A549 (cell line): ENCODE measurements around the gene ADGRF5. TPM values are rescaled to one million over a fixed set of nuclear protein-coding genes. Genes with fewer than 3 reads are reported as not detected.

Source experiments
- ATAC-seq, 2 experiments: fragments of 200-7000 bp in 1 of 2; fragments of >200 bp in 1 of 2; cut with Nextera tagmentation in 1 of 2; cut with Tn5 transposase in 1 of 2; 3 replicates each; pipeline versions ENCODE4 v1.8.0 to v1.9.1; 2018 to 2020; ENCODE audit warnings: mild to moderate bottlenecking in 1 of 2, moderate library complexity in 1 of 2
- CTCF ChIA-PET: fragments of 300-600 bp; sonication (Branson Sonifier 250); formaldehyde crosslinking; extraction: SDS; loops from one replicate; lab custom pipeline; 2021; ENCODE audit warnings: antibody characterized with exemption, inconsistent platforms; lab: Yijun Ruan, JAX
- POLR2A ChIA-PET: fragments of 350-600 bp; formaldehyde crosslinking; extraction: SDS; loops from one replicate; lab custom pipeline; 2021; ENCODE audit warnings: antibody characterized with exemption, inconsistent platforms; lab: Yijun Ruan, JAX
- DNase-seq, 2 experiments: peaks; one replicate each; pipeline versions ENCODE4 v3.0.0 to v3.0.0-alpha.2; 2011 to 2016; ENCODE audit warnings: low read depth in 1 of 2, low spot score in 1 of 2
- FAIRE-seq: peaks from 2 replicates; lab custom pipeline; 2011; peaks lifted over from hg19 to GRCh38; lab: Jason Lieb, UNC
- H3K27ac ChIP-seq, 2 experiments: fragments of >200 bp; sonication (Bioruptor Twin); formaldehyde crosslinking; 3 replicates each; pipeline ENCODE4 v1.5.1; 2016 to 2017
- H3K4me1 ChIP-seq: fragments of >200 bp; sonication (Bioruptor Twin); formaldehyde crosslinking; 3 replicates; pipeline ENCODE4 v1.6.1; 2016
- H3K4me2 ChIP-seq: fragments of >200 bp; sonication (Bioruptor Twin); formaldehyde crosslinking; 3 replicates; pipeline ENCODE4 v1.6.1; 2016
- H3K4me3 ChIP-seq: fragments of >200 bp; sonication (Bioruptor Twin); formaldehyde crosslinking; 3 replicates; pipeline ENCODE4 v1.5.1; 2016
- H3K9me3 ChIP-seq: fragments of >200 bp; sonication (Bioruptor Twin); formaldehyde crosslinking; 3 replicates; pipeline ENCODE4 v1.6.1; 2016
- GATA3 ChIP-seq: IDR thresholded peaks from 2 replicates; pipeline ENCODE4 v1.6.1; 2012; ENCODE audit warnings: borderline replicate concordance
- JUN ChIP-seq, 2 experiments: fragments of >200 bp; sonication (Bioruptor Twin); formaldehyde crosslinking; IDR thresholded peaks; 2 replicates in 1 of 2; 3 replicates in 1 of 2; pipeline ENCODE4 v1.6.1; 2016 to 2017
- KDM1A ChIP-seq: fragments of 200-600 bp; sonication (generic); IDR thresholded peaks from 2 replicates; pipeline ENCODE4 v1.6.1; 2016; ENCODE audit warnings: low read depth, mild to moderate bottlenecking
- MAZ ChIP-seq: fragments of 150-350 bp; IDR thresholded peaks from 2 replicates; pipeline ENCODE4 v1.6.1; 2014; ENCODE audit warnings: antibody characterized with exemption, low read depth, low read length, borderline replicate concordance
- NFE2L2 ChIP-seq: fragments of 150-350 bp; conservative IDR thresholded peaks from 2 replicates; pipeline ENCODE4 v1.6.1; 2014; ENCODE audit warnings: low read length
- PBX3 ChIP-seq: IDR thresholded peaks from 2 replicates; pipeline ENCODE4 v1.6.1; 2012
- PHF8 ChIP-seq: fragments of 200-600 bp; sonication (generic); IDR thresholded peaks from 2 replicates; pipeline ENCODE4 v1.6.1; 2016; ENCODE audit warnings: low read depth, mild to moderate bottlenecking, antibody characterized with exemption, moderate library complexity, borderline replicate concordance
- POLR2AphosphoS2 ChIP-seq: conservative IDR thresholded peaks from 2 replicates; pipeline ENCODE4 v1.6.1; 2012; ENCODE audit warnings: low read length, improper control_type of control experiment, inconsistent platforms
- RARB ChIP-seq: fragments of 250-450 bp; sonication (Bioruptor Pico); IDR thresholded peaks from 2 replicates; pipeline ENCODE4 v1.8.0; 2021; ENCODE audit warnings: mild to moderate bottlenecking, moderate library complexity
- REST ChIP-seq: fragments of 200-600 bp; sonication (generic); IDR thresholded peaks from 2 replicates; pipeline ENCODE4 v1.6.1; 2016; ENCODE audit warnings: antibody characterized with exemption, mild to moderate bottlenecking, moderate library complexity
- RFX5 ChIP-seq: fragments of 450-650 bp; IDR thresholded peaks from 2 replicates; pipeline ENCODE4 v1.7.1; 2014; ENCODE audit warnings: antibody characterized with exemption, mild to moderate bottlenecking, moderate library complexity
- SREBF2 ChIP-seq: fragments of 450-650 bp; IDR thresholded peaks from 2 replicates; pipeline ENCODE4 v1.6.1; 2014; ENCODE audit warnings: mild to moderate bottlenecking, moderate library complexity
- ZC3H11A ChIP-seq: fragments of 450-650 bp; IDR thresholded peaks from 2 replicates; pipeline ENCODE4 v1.6.1; 2014; ENCODE audit warnings: antibody characterized with exemption, mild to moderate bottlenecking
- ZSCAN20 ChIP-seq: fragments of 250-450 bp; sonication (Bioruptor Pico); IDR thresholded peaks from 2 replicates; pipeline ENCODE4 v1.8.0; 2022; ENCODE audit warnings: mild to moderate bottlenecking, moderate library complexity
- WGBS: methylation state at CpG from one replicate; pipeline ENCODE4 v1.1.6; 2017; ENCODE audit errors: missing lambda C conversion rate; 5-methylcytosine and 5-hydroxymethylcytosine counted together
- polyA minus RNA-seq: library from RNA; depleted of rRNA, polyadenylated mRNA; stranded (reverse); fragments of >200 nt; gene quantifications from 2 replicates; pipeline ENCODE4 v1.2.3, GENCODE V29; 2011; rRNA and poly(A)+ RNA removed
- polyA plus RNA-seq, 4 experiments: library from polyadenylated mRNA; depleted of rRNA in 3 of 4; stranded (reverse); fragments of >200 nt; fragmentation: RNase III in 1 of 4; extraction: RNeasy Plus Mini Kit Qiagen cat#74134 plus additional on column Dnase treatment in 1 of 4; gene quantifications; 2 replicates in 3 of 4; 3 replicates in 1 of 4; pipeline ENCODE4 v1.2.3, GENCODE V29; 2011 to 2017
- TF ChIP-seq, protein P1 (sequence below): IDR thresholded peaks from 2 replicates; pipeline ENCODE4 v1.6.1; 2012; ENCODE audit warnings: low read depth, borderline replicate concordance
- TF ChIP-seq, protein P2 (sequence below): fragments of >200 bp; sonication (Bioruptor Twin); formaldehyde crosslinking; IDR thresholded peaks from 2 replicates; pipeline ENCODE4 v1.6.1; 2016

The ADGRF5 gene, protein sequence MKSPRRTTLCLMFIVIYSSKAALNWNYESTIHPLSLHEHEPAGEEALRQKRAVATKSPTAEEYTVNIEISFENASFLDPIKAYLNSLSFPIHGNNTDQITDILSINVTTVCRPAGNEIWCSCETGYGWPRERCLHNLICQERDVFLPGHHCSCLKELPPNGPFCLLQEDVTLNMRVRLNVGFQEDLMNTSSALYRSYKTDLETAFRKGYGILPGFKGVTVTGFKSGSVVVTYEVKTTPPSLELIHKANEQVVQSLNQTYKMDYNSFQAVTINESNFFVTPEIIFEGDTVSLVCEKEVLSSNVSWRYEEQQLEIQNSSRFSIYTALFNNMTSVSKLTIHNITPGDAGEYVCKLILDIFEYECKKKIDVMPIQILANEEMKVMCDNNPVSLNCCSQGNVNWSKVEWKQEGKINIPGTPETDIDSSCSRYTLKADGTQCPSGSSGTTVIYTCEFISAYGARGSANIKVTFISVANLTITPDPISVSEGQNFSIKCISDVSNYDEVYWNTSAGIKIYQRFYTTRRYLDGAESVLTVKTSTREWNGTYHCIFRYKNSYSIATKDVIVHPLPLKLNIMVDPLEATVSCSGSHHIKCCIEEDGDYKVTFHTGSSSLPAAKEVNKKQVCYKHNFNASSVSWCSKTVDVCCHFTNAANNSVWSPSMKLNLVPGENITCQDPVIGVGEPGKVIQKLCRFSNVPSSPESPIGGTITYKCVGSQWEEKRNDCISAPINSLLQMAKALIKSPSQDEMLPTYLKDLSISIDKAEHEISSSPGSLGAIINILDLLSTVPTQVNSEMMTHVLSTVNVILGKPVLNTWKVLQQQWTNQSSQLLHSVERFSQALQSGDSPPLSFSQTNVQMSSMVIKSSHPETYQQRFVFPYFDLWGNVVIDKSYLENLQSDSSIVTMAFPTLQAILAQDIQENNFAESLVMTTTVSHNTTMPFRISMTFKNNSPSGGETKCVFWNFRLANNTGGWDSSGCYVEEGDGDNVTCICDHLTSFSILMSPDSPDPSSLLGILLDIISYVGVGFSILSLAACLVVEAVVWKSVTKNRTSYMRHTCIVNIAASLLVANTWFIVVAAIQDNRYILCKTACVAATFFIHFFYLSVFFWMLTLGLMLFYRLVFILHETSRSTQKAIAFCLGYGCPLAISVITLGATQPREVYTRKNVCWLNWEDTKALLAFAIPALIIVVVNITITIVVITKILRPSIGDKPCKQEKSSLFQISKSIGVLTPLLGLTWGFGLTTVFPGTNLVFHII (N-terminal part only)
- not detected in 2 replicates for polyA plus RNA-seq (2011; rRNA removed)
- polyA plus RNA-seq (2012; cell fraction: cytosol; rRNA removed) = not detected in 2 replicates
- not detected in 2 replicates for polyA plus RNA-seq (2012; cell fraction: nucleus; rRNA removed)
- polyA plus RNA-seq (2017; fragmentation: RNase III; extraction: RNeasy Plus Mini Kit Qiagen cat#74134 plus additional on column Dnase treatment) = not detected in 3 replicates
- not detected in 2 replicates for polyA minus RNA-seq

GRCh38 chr6:46921731-46922130, at the start of gene ADGRF5:
ADGRF5 (minus strand) TSS chr6:46921938; CDS start chr6:46906762, 15,176 bp downstream.
- WGBS = 89% methylated on average over 13 of the region's 13 CpGs
- ATAC-seq (no peak), DNase-seq (no peak), FAIRE-seq (no peak)
- TF ChIP-seq SREBF2 (no peak), POLR2AphosphoS2 (no peak), RARB (CRISPR knock-in tag) (no peak), PBX3 (no peak), KDM1A (no peak), MAZ (no peak), ZC3H11A (no peak), JUN (IDR thresholded peaks at IDR 0.05) (no peak), PHF8 (no peak)
- TF ChIP-seq, protein P1, sequence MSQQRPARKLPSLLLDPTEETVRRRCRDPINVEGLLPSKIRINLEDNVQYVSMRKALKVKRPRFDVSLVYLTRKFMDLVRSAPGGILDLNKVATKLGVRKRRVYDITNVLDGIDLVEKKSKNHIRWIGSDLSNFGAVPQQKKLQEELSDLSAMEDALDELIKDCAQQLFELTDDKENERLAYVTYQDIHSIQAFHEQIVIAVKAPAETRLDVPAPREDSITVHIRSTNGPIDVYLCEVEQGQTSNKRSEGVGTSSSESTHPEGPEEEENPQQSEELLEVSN = no peak
- TF ChIP-seq, protein P2, sequence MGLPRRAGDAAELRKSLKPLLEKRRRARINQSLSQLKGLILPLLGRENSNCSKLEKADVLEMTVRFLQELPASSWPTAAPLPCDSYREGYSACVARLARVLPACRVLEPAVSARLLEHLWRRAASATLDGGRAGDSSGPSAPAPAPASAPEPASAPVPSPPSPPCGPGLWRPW = no peak
- ChIA-PET POLR2A (no interaction called here), CTCF (interaction anchor here (2.1 kb wide), 1 partner anchor 73 kb away, joined by 6 read pairs; no protein-coding TSS in a partner anchor)
- H3K9me3 ChIP-seq = no peaks in the 10 kb centered on the region
- peaks cover 14% of the 10 kb centered on the region for H3K4me1 ChIP-seq
- no peak within 1 kb of the TSS for H3K4me3 ChIP-seq
- no peak within 1 kb of the TSS for H3K4me2 ChIP-seq
- H3K27ac ChIP-seq = no peak within 1 kb of the TSS

DNA sequence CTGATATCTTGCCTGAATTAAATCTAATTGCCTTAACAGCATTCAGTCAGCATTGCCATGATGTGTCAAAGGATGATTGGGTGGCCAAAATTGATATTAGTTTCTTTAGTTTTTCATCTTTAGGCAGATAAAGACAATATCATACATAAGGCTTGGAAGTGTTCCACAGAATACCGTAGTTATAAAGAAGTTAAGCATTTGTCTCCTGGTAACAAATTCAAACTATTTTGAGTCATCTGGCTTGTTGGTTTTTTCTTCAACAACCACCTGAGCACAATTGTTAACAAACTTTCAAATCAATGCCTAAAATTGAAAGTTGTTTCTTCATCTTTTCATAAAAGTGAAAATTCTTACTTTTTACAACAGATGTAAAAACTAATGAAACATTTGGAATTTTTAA, 47.5 kb upstream of the ADGRF5 start:
- TF ChIP-seq KDM1A (no peak), POLR2AphosphoS2 (no peak), SREBF2 (no peak), GATA3 (no peak), NFE2L2 (no peak), ZSCAN20 (CRISPR knock-in tag) (no peak), RFX5 (no peak), REST (no peak)
- TF ChIP-seq, all 56 proteins: peak for 0
- Histone ChIP-seq H3K9me3 (no peaks in the 10 kb centered on the region), H3K4me1 (no peaks in the 10 kb centered on the region), H3K27ac (no peak overlapping the region), H3K4me2 (no peak overlapping the region), H3K4me3 (no peak overlapping the region)
- CTCF ChIA-PET = no interaction called here
- DNase-seq (no peak), ATAC-seq (no peak), FAIRE-seq (no peak)
- WGBS = 26% methylated on average over 1 of the region's 1 CpG
- POLR2A ChIA-PET = no interaction called here
